Measurements from ENCODE around the gene HSPB6.

HSPB6 gene

DNA sequence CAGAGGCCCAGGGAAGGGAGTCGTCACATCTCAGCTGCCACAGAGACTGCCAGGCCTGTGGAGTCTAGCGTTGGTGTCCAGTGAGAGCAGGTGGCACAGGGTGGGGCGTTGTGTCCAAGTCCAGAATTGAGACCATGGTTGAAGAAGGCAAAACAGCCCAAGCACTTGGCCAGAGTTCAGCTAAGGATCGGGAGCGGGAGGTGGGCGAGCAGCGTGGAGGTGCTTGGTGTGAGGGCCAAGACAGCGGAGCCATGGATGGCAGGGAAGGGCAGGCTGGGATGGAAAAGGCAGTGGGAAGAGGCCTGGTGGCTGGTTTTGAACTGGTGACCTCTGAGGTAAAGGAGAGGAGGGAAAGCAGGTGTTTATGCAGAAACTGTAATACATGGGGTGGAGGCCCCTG lies 22.6 kb downstream of the HSPB6 start:
- TF ChIP-seq, protein P1, sequence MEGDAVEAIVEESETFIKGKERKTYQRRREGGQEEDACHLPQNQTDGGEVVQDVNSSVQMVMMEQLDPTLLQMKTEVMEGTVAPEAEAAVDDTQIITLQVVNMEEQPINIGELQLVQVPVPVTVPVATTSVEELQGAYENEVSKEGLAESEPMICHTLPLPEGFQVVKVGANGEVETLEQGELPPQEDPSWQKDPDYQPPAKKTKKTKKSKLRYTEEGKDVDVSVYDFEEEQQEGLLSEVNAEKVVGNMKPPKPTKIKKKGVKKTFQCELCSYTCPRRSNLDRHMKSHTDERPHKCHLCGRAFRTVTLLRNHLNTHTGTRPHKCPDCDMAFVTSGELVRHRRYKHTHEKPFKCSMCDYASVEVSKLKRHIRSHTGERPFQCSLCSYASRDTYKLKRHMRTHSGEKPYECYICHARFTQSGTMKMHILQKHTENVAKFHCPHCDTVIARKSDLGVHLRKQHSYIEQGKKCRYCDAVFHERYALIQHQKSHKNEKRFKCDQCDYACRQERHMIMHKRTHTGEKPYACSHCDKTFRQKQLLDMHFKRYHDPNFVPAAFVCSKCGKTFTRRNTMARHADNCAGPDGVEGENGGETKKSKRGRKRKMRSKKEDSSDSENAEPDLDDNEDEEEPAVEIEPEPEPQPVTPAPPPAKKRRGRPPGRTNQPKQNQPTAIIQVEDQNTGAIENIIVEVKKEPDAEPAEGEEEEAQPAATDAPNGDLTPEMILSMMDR (IDR thresholded peaks at IDR 0.05; ENCODE audit: unreplicated experiment in 3 of 3), result no peak
- H3K27me3 Mint-ChIP-seq (ENCODE audit: low read depth), result peaks cover 7% of the 10 kb centered on the region
- H3K9me3 Mint-ChIP-seq, result no peaks in the 10 kb centered on the region
- peaks cover 51% of the 10 kb centered on the region for H3K36me3 Mint-ChIP-seq (ENCODE audit: low read depth)
- no peaks in the 10 kb centered on the region for H3K4me1 Mint-ChIP-seq
- no peak overlapping the region for H3K4me3 Mint-ChIP-seq
- no peak overlapping the region for H3K27ac Mint-ChIP-seq

DNA sequence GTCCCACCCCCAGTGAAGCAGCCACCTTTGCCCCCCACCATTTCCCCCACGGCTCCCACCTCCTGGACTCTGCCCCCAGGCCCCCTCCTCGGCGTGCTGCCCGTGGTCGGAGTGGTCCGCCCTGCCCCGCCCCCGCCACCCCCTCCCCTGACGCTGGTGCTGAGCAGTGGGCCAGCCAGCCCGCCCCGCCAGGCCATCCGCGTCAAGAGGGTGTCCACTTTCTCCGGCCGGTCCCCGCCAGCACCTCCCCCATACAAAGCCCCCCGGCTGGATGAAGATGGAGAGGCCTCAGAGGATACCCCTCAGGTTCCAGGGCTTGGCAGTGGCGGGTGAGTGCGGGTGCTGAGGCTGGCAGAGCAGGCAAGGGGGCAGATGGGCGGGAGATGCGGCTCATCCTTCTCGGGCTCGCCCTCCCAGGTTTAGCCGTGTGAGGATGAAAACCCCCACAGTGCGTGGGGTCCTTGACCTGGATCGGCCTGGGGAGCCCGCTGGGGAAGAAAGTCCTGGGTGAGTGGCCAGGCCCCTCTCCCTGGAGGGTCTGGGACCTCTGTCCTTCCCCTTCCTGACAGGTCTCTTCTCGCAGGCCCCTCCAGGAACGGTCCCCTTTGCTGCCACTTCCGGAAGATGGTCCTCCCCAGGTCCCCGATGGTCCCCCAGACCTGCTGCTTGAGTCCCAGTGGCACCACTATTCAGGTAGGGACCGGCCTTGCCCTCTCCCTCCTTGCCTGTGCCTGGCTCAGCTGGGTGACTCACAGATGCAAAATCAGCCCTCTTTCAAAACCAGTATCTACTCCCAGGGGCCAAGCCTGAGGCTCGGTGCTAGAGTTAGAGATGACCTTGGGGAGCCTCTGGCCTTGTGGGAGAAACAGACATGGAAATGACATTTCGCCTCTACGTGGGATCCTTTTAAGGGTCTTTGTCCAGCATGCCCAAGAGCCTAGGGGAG lies 23.4 kb downstream of the HSPB6 start:
- Mint-ChIP-seq H3K4me1 (no peaks in the 10 kb centered on the region), H3K27ac (no peak overlapping the region), H3K4me3 (no peak overlapping the region), H3K27me3 (ENCODE audit: low read depth) (peaks cover 7% of the 10 kb centered on the region), H3K36me3 (ENCODE audit: low read depth) (peaks cover 49% of the 10 kb centered on the region), H3K9me3 (no peaks in the 10 kb centered on the region)
- TF ChIP-seq, protein P1 (IDR thresholded peaks at IDR 0.05; ENCODE audit: unreplicated experiment in 3 of 3), result no peak

DNA sequence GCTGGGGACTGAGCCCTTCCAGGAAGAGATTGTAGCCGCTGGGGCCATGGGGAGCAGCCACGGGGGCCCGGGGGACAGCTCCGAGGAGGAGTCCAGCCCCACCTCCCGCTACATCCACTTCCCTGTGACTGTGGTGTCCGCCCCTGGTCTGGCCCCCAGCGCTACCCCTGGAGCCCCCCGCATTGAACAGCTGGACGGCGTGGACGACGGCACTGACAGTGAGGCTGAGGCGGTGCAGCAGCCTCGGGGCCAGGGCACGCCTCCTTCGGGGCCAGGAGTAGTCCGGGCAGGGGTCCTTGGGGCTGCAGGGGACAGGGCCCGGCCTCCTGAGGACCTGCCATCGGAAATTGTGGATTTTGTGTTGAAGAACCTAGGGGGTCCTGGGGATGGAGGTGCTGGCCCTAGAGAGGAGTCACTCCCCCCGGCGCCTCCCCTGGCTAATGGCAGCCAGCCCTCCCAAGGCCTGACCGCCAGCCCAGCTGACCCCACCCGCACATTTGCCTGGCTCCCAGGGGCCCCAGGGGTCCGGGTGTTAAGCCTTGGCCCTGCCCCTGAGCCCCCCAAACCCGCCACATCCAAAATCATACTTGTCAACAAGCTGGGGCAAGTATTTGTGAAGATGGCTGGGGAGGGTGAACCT lies 24.2 kb downstream of the HSPB6 start:
- TF ChIP-seq, protein P1 (IDR thresholded peaks at IDR 0.05; ENCODE audit: unreplicated experiment in 3 of 3), result no peak
- H3K36me3 Mint-ChIP-seq (ENCODE audit: low read depth), result peaks cover 54% of the 10 kb centered on the region
- peaks cover 6% of the 10 kb centered on the region for H3K27me3 Mint-ChIP-seq (ENCODE audit: low read depth)
- no peaks in the 10 kb centered on the region for H3K9me3 Mint-ChIP-seq
- no peaks in the 10 kb centered on the region for H3K4me1 Mint-ChIP-seq
- H3K27ac Mint-ChIP-seq, result no peak overlapping the region
- H3K4me3 Mint-ChIP-seq, result no peak overlapping the region

DNA sequence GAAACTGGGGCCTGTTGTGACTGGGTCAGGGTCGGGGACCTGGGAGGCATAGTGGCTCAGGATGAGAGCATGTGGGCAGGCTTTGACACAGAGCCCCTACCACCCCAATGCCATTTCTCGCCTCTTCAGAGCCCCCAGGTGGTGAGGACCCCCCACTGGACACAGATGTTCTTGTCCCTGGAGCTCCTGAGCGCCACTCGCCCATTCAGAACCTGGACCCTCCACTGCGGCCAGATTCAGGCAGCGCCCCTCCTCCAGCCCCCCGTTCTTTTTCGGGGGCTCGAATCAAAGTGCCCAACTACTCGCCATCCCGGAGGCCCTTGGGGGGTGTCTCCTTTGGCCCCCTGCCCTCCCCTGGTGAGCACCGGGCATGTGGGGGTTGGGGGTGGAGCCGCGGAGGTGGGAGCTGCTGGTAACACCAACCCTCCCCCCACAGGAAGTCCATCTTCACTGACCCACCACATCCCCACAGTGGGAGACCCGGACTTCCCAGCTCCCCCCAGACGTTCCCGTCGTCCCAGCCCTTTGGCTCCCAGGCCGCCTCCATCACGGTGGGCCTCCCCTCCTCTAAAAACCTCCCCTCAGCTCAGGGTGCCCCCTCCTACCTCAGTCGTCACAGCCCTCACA lies 24.9 kb downstream of the HSPB6 start:
- H3K36me3 Mint-ChIP-seq (ENCODE audit: low read depth), result peaks cover 55% of the 10 kb centered on the region

DNA sequence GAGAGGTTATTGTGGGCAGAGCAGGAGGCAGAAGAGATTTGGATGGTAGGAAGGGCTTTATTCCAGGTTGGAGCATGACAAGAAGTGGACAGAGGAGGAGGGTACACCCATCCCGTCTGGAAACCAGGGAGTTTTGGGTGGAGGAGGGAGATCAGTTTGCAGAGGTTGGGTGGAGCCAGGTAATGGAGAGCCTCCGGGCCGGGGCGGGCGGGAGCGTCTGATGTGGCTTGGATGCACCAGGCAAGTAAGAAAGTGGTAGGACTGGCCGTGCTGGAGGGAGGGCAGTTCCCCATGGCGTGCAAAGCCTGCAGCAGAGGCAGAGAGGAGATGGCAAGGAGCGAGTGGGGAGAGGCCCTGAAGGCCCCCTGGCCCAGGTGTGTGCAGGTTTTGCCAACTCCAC lies 25.5 kb downstream of the HSPB6 start:
- no peaks in the 10 kb centered on the region for H3K4me1 Mint-ChIP-seq
- no peak overlapping the region for H3K4me3 Mint-ChIP-seq
- H3K9me3 Mint-ChIP-seq, result no peaks in the 10 kb centered on the region
- H3K36me3 Mint-ChIP-seq (ENCODE audit: low read depth), result peaks cover 55% of the 10 kb centered on the region
- H3K27ac Mint-ChIP-seq, result no peak overlapping the region
- H3K27me3 Mint-ChIP-seq (ENCODE audit: low read depth), result no peaks in the 10 kb centered on the region
- TF ChIP-seq, protein P1 (IDR thresholded peaks at IDR 0.05; ENCODE audit: unreplicated experiment in 3 of 3), result no peak

More for the DNA sequence above, 24.9 kb downstream of the HSPB6 start:
- no peaks in the 10 kb centered on the region for H3K4me1 Mint-ChIP-seq
- TF ChIP-seq, protein P1 (IDR thresholded peaks at IDR 0.05; ENCODE audit: unreplicated experiment in 3 of 3), result no peak
- no peak overlapping the region for H3K4me3 Mint-ChIP-seq
- no peaks in the 10 kb centered on the region for H3K27me3 Mint-ChIP-seq (ENCODE audit: low read depth)
- no peaks in the 10 kb centered on the region for H3K9me3 Mint-ChIP-seq
- no peak overlapping the region for H3K27ac Mint-ChIP-seq

All from nephron (organoid).